ENCODE measurements around the gene TMEM40. TPM values are rescaled to one million over a fixed set of nuclear protein-coding genes. Genes with fewer than 3 reads are reported as not detected.

The TMEM40 gene
- polyA plus RNA-seq, 1 experiment = 0.41 TPM

- no peak for DNase-seq (ENCODE audit: low read depth, low spot score)
- Histone ChIP-seq H3K27ac (ENCODE audit: low read depth, low read length) (no peak overlapping the region), H3K9me3 (ENCODE audit: control insufficient read depth, insufficient read depth, low read length) (no peaks in the 10 kb centered on the region), H3K27me3 (ENCODE audit: control insufficient read depth, insufficient read depth, low read length) (peaks cover 8% of the 10 kb centered on the region), H3K4me3 (ENCODE audit: low read depth, low read length) (no peak overlapping the region)
- no peak for TF ChIP-seq CTCF (IDR thresholded peaks at IDR 0.05; ENCODE audit: low read depth, low read length)
- ChIA-PET CTCF (interaction anchor here (0.7 to 1.7 kb wide), 4 partner anchors 17 to 106 kb away, joined by 3 to 5 read pairs (median 5); no protein-coding TSS in a partner anchor), POLR2A (no interaction called here)
Measured at GRCh38 chr3:12737833-12738232, 21.2 kb downstream of the TMEM40 start.

- H3K27me3 ChIP-seq (ENCODE audit: control insufficient read depth, insufficient read depth, low read length) = peaks cover 7% of the 10 kb centered on the region
- no peak for TF ChIP-seq CTCF (IDR thresholded peaks at IDR 0.05; ENCODE audit: low read depth, low read length)
- ChIA-PET CTCF (interaction anchor here (0.7 to 1.7 kb wide), 4 partner anchors 17 to 106 kb away, joined by 3 to 5 read pairs (median 4); no protein-coding TSS in a partner anchor), POLR2A (no interaction called here)
- no peak for DNase-seq (ENCODE audit: low read depth, low spot score)
- no peaks in the 10 kb centered on the region for H3K9me3 ChIP-seq (ENCODE audit: control insufficient read depth, insufficient read depth, low read length)
- H3K27ac ChIP-seq (ENCODE audit: low read depth, low read length) = no peak overlapping the region
- no peak overlapping the region for H3K4me3 ChIP-seq (ENCODE audit: low read depth, low read length)
Measured at GRCh38 chr3:12737319-12737718, 21.7 kb downstream of the TMEM40 start.

- TF ChIP-seq CTCF (IDR thresholded peaks at IDR 0.05; ENCODE audit: low read depth, low read length) = no peak
- Histone ChIP-seq H3K27me3 (ENCODE audit: control insufficient read depth, insufficient read depth, low read length) (no peaks in the 10 kb centered on the region), H3K27ac (ENCODE audit: low read depth, low read length) (no peak overlapping the region), H3K4me3 (ENCODE audit: low read depth, low read length) (no peak overlapping the region), H3K9me3 (ENCODE audit: control insufficient read depth, insufficient read depth, low read length) (no peaks in the 10 kb centered on the region)
- POLR2A ChIA-PET = no interaction called here
- no peak for DNase-seq (ENCODE audit: low read depth, low spot score)
- CTCF ChIA-PET = interaction anchor here (0.6 to 1.0 kb wide), 2 partner anchors 15 to 18 kb away, joined by 4 read pairs; no protein-coding TSS in a partner anchor
Measured at GRCh38 chr3:12734960-12735359, 24.1 kb downstream of the TMEM40 start.

GRCh38 chr3:12733566-12733965, 25.5 kb downstream of the TMEM40 start:
- POLR2A ChIA-PET = no interaction called here
- H3K9me3 ChIP-seq (ENCODE audit: control insufficient read depth, insufficient read depth, low read length) = no peaks in the 10 kb centered on the region

More at GRCh38 chr3:12733566-12733965, 25.5 kb downstream of the TMEM40 start:
- no peak overlapping the region for H3K27ac ChIP-seq (ENCODE audit: low read depth, low read length)
- no peaks in the 10 kb centered on the region for H3K27me3 ChIP-seq (ENCODE audit: control insufficient read depth, insufficient read depth, low read length)
- TF ChIP-seq CTCF (IDR thresholded peaks at IDR 0.05; ENCODE audit: low read depth, low read length) = no peak
- CTCF ChIA-PET = no interaction called here
- H3K4me3 ChIP-seq (ENCODE audit: low read depth, low read length) = no peak overlapping the region
- DNase-seq (ENCODE audit: low read depth, low spot score) = no peak

All from AG04450 (cell line).